ENCODE results near the gene ATF7.
"Not testable (repeated sequence)": the region's sequence is repeated elsewhere in the genome, so short reads cannot be mapped to it uniquely, and the experiment has no call there.

ATF7 gene

DNA sequence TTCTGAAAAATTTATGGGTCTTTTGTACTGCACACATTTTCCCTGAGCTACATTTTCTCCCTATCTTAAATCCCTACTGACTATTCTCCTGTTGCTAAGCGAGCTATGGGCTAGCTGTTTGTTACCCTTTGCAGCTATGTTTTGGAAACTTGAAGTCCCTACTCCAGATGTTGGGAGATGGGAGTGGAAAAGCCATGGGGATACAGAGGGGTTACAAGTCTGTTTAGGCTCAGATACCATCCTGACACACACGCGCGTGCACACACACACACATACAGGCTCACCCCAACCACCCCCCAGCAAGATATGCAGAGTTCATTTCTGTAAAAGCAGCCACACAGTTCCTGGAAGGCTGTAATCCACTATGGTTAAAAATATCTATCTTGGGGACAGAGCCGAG lies 33.9 kb upstream of the ATF7 start:
- no peak for DNase-seq (ENCODE audit: low spot score)
- no peak for TF ChIP-seq CTCF (IDR thresholded peaks at IDR 0.05; ENCODE audit: extremely low read depth, missing control alignments)

DNA sequence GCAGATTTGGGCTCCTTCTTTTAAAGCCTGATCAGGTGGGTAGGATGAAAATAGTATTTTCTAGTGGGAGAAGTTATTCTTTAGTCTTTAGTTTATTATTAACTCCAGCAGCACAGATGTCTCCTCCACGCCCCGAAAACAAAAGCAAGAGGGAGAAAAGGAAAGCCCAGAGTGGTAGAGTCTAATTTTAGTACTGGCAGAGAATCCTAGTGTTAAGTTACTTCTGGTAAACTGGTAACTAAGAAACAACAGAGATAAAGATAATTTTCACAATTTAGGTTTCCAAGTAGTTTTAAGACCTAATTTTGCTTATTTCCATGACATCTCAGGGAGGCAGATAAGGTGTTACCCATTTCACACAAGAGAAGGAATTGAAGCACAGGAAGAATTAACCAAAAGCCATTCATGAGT lies 33.4 kb upstream of the ATF7 start:
- TF ChIP-seq CTCF (IDR thresholded peaks at IDR 0.05; ENCODE audit: extremely low read depth, missing control alignments): no peak
- no peak for DNase-seq (ENCODE audit: low spot score)

GRCh38 chr12:53659011-53659551 lies 32.9 kb upstream of the ATF7 start:
- no peak for DNase-seq (ENCODE audit: low spot score)
- TF ChIP-seq CTCF (IDR thresholded peaks at IDR 0.05; ENCODE audit: extremely low read depth, missing control alignments): no peak

GRCh38 chr12:53657041-53657440 lies 30.9 kb upstream of the ATF7 start:
- no peak for DNase-seq (ENCODE audit: low spot score)
- no peak for TF ChIP-seq CTCF (IDR thresholded peaks at IDR 0.05; ENCODE audit: extremely low read depth, missing control alignments)

- no peak for DNase-seq (ENCODE audit: low spot score)
- no peak for TF ChIP-seq CTCF (IDR thresholded peaks at IDR 0.05; ENCODE audit: extremely low read depth, missing control alignments)
Observed at GRCh38 chr12:53653595-53653994, 27.4 kb upstream of the ATF7 start.

- DNase-seq (ENCODE audit: low spot score): no peak
- TF ChIP-seq CTCF (IDR thresholded peaks at IDR 0.05; ENCODE audit: extremely low read depth, missing control alignments): no peak
Observed at GRCh38 chr12:53652366-53652765, 26.2 kb upstream of the ATF7 start.

GRCh38 chr12:53651737-53652136 lies 25.6 kb upstream of the ATF7 start:
- TF ChIP-seq CTCF (IDR thresholded peaks at IDR 0.05; ENCODE audit: extremely low read depth, missing control alignments): no peak
- DNase-seq (ENCODE audit: low spot score): no peak

GRCh38 chr12:53646300-53646699 lies 20.1 kb upstream of the ATF7 start:
- DNase-seq (ENCODE audit: low spot score): not testable (repeated sequence)

Data from GM20000 (cell line).